ENCODE measurements around the gene SLC38A1. TPM values are rescaled to one million over a fixed set of nuclear protein-coding genes. Genes with fewer than 3 reads are reported as not detected.

Gene SLC38A1
- total RNA-seq, 6 donors from 2014 or later, result 12.7 to 75.7 (median 49.9) TPM

DNA sequence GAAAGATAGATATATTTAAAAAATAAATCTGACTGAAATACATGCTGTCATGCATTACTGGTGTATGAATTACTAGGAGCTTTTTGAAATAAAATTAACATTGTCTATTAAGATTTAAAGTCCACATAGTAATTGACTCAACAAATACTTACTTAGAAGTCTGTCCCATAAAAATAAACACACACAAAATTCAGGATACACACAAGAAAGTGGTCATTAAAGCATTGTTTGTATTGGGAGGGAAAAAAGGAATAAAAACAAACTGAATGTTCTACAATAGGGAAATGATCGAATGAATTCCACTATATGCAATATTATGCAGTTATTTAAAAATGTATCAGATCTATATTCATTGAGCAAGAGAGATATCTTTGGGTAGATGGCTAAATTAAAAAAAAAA is 118.9 kb downstream of the SLC38A1 start:
- Histone ChIP-seq H3K36me3 (no peaks in the 10 kb centered on the region), H3K27me3 (no peaks in the 10 kb centered on the region), H3K27ac (no peak overlapping the region), H3K4me1 (no peaks in the 10 kb centered on the region), H3K4me3 (no peak overlapping the region), H3K9me3 (no peaks in the 10 kb centered on the region)
- DNase-seq (no peak), ATAC-seq (ENCODE audit: low FRiP score in 2 of 2) (no peak)
- WGBS, 2 donors, result 77 to 91% methylated on average over 1 of the region's 1 CpG
- no peak for TF ChIP-seq POLR2A (IDR thresholded peaks at IDR 0.05)
- TF ChIP-seq, protein P1, sequence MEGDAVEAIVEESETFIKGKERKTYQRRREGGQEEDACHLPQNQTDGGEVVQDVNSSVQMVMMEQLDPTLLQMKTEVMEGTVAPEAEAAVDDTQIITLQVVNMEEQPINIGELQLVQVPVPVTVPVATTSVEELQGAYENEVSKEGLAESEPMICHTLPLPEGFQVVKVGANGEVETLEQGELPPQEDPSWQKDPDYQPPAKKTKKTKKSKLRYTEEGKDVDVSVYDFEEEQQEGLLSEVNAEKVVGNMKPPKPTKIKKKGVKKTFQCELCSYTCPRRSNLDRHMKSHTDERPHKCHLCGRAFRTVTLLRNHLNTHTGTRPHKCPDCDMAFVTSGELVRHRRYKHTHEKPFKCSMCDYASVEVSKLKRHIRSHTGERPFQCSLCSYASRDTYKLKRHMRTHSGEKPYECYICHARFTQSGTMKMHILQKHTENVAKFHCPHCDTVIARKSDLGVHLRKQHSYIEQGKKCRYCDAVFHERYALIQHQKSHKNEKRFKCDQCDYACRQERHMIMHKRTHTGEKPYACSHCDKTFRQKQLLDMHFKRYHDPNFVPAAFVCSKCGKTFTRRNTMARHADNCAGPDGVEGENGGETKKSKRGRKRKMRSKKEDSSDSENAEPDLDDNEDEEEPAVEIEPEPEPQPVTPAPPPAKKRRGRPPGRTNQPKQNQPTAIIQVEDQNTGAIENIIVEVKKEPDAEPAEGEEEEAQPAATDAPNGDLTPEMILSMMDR (IDR thresholded peaks at IDR 0.05), result no peak
- no peak for TF ChIP-seq POLR2AphosphoS5 (IDR thresholded peaks at IDR 0.05)
- TF ChIP-seq EP300 (IDR thresholded peaks at IDR 0.05), result no peak

DNA sequence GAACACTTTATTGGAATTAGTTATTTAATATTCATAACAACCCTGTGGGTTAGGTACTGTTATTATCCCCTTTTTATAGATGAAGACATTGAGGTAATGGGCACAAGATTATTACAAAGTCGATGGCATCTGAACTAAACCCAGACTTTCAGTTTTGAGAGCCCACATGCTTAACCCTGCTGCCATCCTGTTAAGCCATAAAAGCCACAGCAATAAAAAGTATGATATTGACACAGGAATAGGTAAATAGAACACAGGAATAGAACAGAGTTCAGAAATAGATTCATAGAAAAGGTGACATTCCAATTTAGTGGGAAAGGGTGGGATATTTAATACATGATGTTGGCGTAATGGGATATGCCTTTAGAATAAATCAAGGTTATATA is 119.8 kb downstream of the SLC38A1 start:
- ATAC-seq (ENCODE audit: low FRiP score in 2 of 2), result no peak
- H3K27me3 ChIP-seq, result no peaks in the 10 kb centered on the region
- H3K4me3 ChIP-seq, result no peak overlapping the region
- WGBS, 2 donors, result 88 to 92% methylated on average over 2 of the region's 2 CpGs
- no peak for DNase-seq
- H3K9me3 ChIP-seq, result no peaks in the 10 kb centered on the region
- TF ChIP-seq EP300 (IDR thresholded peaks at IDR 0.05), result no peak
- no peak for TF ChIP-seq POLR2AphosphoS5 (IDR thresholded peaks at IDR 0.05)
- TF ChIP-seq POLR2A (IDR thresholded peaks at IDR 0.05), result no peak
- TF ChIP-seq, protein P1 (IDR thresholded peaks at IDR 0.05), result no peak
- no peaks in the 10 kb centered on the region for H3K36me3 ChIP-seq
- H3K4me1 ChIP-seq, result no peaks in the 10 kb centered on the region
- no peak overlapping the region for H3K27ac ChIP-seq

DNA sequence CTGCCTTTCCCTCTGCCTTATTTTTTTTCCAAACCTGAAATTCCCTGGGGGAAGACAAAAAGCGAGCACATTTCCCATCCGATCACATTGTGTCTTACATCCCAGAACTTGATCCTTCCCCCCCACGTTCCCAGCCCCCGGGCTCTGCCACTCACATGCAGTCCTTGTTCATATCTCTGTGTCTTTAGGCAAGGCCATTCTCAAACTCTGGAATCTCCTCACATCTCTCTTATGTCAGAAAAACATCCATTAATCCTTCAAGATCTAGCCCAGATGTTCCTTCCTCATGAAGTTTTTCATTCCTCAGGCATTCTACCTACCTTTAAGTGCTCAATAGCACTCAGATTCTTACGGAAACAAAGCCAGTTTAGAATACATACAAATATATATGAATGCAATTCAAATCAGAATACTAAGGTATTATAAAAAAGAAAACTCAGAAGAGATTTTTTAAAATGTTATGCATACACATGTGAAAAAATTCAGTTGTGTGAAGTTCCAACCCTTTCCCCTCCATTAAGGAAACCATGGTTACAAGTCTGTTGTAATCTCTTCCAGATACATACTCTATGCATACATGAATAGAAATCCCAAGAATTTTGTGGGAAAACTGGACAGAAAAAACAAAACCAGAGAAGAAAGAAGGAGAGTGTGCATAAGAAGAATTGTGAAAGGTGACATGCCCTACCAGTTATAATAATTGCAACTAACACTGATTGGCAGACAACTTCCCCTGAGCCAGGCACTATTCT is 120.3 kb downstream of the SLC38A1 start:
- Histone ChIP-seq H3K27me3 (no peaks in the 10 kb centered on the region), H3K4me1 (no peaks in the 10 kb centered on the region), H3K27ac (no peak overlapping the region), H3K4me3 (no peak overlapping the region), H3K9me3 (no peaks in the 10 kb centered on the region), H3K36me3 (no peaks in the 10 kb centered on the region)
- ATAC-seq (ENCODE audit: low FRiP score in 2 of 2), result no peak
- no peak for DNase-seq
- WGBS, 2 donors, result 89 to 92% methylated on average over 5 of the region's 5 CpGs
- no peak for TF ChIP-seq EP300 (IDR thresholded peaks at IDR 0.05)
- TF ChIP-seq POLR2AphosphoS5 (IDR thresholded peaks at IDR 0.05), result no peak
- TF ChIP-seq POLR2A (IDR thresholded peaks at IDR 0.05), result no peak
- TF ChIP-seq, protein P1 (IDR thresholded peaks at IDR 0.05), result no peak

DNA sequence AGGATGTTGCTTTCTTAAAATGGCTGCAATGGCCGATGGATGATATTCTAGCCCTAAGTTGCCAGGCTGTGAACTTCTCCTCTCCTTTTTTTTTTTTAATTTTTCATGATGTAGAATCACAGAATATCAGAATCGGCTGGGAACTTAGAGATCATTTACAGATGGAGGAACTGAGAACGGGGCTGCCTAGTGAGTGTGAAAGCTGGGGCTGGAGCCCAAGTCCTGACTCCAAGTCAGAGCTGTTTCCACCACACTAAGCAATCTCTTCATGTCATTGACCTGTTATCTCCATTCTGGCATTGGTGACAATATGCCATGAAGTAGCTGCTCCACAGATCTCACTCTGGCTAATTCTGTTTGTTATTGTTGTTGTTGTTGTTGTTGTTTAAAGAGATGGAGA is 121.7 kb downstream of the SLC38A1 start:
- no peak for DNase-seq
- Histone ChIP-seq H3K4me1 (no peaks in the 10 kb centered on the region), H3K27me3 (no peaks in the 10 kb centered on the region), H3K27ac (no peak overlapping the region), H3K9me3 (no peaks in the 10 kb centered on the region), H3K4me3 (no peak overlapping the region), H3K36me3 (no peaks in the 10 kb centered on the region)
- ATAC-seq (ENCODE audit: low FRiP score in 2 of 2), result no peak
- 80 to 85% methylated on average over 3 of the region's 3 CpGs for WGBS, 2 donors
- TF ChIP-seq POLR2AphosphoS5 (IDR thresholded peaks at IDR 0.05) (no peak), POLR2A (IDR thresholded peaks at IDR 0.05) (no peak), EP300 (IDR thresholded peaks at IDR 0.05) (no peak)
- TF ChIP-seq, protein P1 (IDR thresholded peaks at IDR 0.05), result no peak

DNA sequence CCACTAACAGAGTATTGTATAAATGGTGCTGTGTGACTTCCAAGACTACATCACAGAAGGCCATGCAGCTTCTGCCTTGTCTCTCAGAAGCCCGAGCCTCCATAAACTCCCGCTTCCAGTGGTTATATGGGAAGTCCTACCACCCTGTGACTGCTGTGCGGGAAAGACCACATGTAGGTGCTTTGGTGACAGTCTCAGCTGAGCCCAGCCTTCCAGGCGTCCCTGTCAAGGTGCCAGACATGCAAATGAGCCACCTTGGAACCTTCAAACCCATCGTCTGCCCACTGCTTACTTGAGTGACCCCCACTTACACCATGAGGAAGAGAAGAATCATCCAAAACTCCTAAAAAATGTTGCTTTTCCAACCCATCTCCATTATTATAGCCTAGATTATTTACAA is 123.0 kb downstream of the SLC38A1 start:
- DNase-seq, result no peak
- Histone ChIP-seq H3K4me3 (no peak overlapping the region), H3K4me1 (no peaks in the 10 kb centered on the region), H3K9me3 (no peaks in the 10 kb centered on the region), H3K27me3 (no peaks in the 10 kb centered on the region), H3K27ac (no peak overlapping the region), H3K36me3 (no peaks in the 10 kb centered on the region)
- no peak for TF ChIP-seq POLR2A (IDR thresholded peaks at IDR 0.05)
- TF ChIP-seq EP300 (IDR thresholded peaks at IDR 0.05), result no peak
- no peak for TF ChIP-seq POLR2AphosphoS5 (IDR thresholded peaks at IDR 0.05)
- TF ChIP-seq, protein P1 (IDR thresholded peaks at IDR 0.05), result no peak
- WGBS, 2 donors, result 76 to 82% methylated on average over 5 of the region's 5 CpGs
- no peak for ATAC-seq (ENCODE audit: low FRiP score in 2 of 2)

All from upper lobe of left lung (tissue), 6 donors.